Left renal cortex interstitium (tissue), 4 donors: ENCODE measurements around the gene LRFN2. TPM values are rescaled to one million over a fixed set of nuclear protein-coding genes. Genes with fewer than 3 reads are reported as not detected.

Experiments used
- DNase-seq, 4 donors: peaks; one replicate each; pipeline ENCODE4 v3.0.0-alpha.2; 2013; ENCODE audit warnings: low read depth in 4 of 4, low spot score in 2 of 4, missing footprints in 1 of 4
- polyA plus RNA-seq, 4 donors: library from polyadenylated mRNA; unstranded; fragments of 120-200 nt; gene quantifications; one replicate each; pipeline ENCODE4 v1.2.1, GENCODE V29; 2013; ENCODE audit not compliant: insufficient read length in 4 of 4

LRFN2 gene
- polyA plus RNA-seq, 4 donors: 1.1 to 1.4 (median 1.3) TPM

DNA sequence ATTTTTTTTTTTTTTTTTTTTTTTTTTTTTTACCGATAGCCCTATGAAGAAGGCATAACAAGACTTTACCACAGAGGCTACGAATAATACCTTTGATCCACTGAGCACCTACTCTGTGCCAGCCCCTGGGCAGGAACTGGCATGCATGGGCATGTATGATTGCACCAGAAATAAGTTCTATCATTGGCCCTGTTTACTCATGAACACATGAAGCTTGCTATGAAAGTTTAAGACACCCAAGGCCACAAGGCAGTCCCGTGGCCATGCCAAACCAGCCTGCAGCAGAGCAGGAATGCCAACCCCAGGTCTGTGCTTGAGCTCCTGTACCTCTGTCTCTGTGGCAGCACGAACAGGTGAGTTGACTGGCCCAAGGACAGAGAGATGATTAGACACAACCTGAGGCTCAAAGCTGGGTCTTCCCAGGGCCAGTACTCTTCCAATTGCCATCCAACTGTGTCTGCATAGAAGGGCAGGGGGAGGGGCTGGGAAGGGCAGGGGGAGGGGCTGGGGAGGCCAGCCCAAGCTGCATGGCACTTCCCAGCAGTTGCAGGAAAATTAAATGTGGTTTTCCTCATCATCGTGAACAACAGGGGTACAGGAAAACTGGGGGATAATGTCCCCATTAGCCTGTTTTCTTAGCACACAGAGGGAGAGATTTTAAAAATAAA lies 63.5 kb downstream of the LRFN2 start:
- DNase-seq: no peak

DNA sequence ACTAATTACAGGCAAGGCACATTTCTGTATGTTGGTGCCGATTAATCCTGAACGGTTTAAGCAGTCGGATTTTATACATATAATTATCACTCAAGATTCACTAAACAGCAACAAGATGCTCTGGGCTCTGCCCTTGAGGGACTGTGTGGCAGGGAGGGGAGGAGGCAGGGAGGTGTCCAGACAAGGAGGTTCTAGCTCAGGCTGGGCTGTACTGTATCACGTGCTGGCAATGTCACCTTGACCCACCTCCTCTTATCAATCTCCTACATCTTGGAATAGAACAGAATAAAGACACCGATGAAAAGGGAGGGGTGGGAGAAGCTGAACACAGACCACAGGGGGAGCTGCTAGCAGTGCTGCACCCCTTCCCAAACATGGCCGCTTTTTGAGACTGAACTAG lies 65.7 kb downstream of the LRFN2 start:
- no peak for DNase-seq

DNA sequence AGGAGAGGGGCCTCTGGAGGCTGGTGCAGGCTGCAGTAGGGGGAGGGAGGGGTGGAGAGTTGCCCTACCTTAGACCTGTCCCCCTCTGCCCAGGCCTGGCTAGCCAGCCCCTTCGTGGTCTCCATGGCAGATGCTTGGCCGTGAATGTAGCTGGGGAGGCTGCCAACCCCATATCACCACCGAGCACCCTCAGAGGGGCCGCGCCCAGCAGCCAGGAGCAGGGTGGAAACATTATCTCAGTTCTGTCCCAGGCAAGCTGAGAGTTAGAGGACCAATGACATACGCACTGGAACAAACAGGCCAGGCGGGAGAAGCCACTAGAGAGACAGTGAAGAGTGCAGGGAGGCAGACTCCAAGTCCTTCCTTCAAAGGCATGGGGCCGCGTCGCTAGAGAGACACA lies 66.5 kb downstream of the LRFN2 start:
- DNase-seq: no peak

DNA sequence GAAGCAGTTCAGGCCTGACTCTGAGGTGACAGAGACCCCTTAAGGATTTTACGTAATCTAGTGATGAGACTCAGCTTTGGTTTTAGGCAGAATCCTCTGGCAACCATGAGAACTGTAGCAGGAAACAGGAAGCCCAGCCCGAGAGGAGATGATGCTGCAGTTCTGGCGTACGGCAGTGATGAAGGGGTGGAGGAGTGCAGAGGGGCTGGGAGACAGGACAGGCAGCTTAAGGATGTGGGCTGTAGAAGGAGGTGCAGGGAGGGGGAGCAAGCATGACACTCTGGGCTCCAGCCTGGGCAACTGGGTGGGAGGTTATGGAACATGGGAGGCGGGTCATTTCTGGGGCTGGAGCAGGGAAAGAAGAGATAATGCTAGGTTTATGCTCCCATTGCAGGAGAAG lies 67.1 kb downstream of the LRFN2 start:
- DNase-seq: no peak

DNA sequence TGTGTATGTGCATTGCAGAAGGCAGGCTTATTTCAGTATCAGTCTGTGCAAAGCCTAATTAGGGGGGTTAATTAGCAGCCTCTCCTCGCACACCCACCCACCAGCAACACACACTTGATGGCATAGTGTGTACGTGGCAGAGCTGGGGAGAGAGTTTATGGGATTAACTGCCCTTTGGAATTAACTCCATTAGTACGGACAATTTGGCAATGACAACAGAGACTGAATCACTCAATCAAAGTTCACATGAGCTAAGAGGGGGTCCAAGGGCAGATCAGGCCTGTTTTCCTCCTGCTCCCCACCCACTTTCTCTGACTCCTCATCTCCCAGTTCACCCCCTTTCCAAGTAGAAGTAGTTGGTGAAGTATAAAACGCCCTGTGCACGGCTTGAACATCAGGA lies 69.5 kb downstream of the LRFN2 start:
- DNase-seq: no peak

DNA sequence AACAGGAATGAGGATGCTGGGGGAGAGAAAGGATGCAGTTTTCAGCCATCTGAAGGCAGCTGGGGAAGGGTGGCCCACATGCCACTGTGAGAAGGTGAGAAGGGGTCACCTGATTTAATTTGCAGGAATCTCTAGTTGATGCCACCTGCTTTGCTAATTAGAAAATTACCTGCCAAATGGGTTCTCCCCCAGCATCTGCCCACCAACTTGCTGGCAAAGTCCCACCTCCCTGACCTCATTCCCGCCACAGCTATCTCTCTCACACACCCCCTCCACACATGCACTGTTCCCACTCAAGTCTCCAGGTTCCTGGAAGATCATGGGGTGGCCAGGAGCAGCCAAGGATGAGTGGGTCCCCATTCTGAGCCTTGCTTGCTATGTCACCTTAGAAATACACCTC lies 70.7 kb downstream of the LRFN2 start:
- DNase-seq: no peak

DNA sequence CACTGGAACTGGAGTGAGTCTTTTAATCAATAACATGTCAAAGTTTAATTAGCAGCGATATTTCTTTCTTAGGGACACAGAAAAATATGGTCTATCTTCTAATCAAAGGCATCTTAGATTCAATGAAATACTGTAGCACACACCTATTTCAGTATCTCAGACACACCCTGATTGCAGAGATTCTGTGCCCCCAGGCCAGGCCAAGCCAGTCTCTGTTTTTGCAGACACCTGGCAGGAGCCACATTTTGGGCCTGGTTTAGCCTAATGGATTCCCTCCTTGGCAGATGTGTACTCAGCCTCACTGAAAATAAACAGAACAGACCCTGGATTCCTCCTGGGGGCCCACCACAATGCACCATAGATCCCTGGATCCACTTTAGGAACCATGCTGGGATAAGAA lies 74.8 kb downstream of the LRFN2 start:
- no peak for DNase-seq

DNA sequence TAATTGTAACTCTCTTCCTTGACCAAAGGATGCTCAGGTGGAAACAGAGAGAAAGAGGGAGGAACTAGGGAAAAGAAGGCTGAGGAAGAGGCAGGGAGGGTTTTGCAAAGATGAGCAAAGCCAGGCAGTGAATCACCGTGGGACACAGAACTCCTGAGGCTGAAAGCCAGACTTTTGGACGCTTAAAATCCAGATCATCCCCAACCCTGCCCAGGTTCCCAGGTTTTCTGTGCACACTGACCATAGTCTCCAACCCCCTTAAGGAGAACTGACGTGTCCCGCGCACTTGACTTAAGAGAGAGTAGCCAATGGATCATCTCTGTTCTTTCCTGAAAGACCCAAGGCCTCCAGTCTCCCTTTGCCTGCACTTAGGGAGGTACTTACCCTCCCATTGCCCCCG lies 75.3 kb downstream of the LRFN2 start:
- no peak for DNase-seq

DNA sequence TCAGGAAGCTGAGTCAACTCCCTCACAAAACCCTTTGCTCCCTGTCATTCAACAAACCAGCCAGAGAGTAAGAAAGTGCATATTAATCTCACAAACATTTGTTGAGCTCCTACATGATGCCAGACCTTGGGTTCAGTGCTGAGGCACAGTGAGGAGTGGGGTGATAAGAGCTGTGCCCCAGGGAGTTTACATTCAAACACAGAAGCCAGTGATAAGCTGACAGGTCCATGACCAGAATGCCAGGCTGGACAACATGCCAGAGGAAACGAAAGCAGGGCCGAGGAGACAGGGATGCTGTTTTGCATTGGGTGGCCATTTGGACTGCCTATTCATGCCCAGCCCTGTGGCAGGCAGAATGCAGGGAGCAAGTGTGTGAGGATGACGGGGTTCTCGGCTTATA lies 76.7 kb downstream of the LRFN2 start:
- no peak for DNase-seq

DNA sequence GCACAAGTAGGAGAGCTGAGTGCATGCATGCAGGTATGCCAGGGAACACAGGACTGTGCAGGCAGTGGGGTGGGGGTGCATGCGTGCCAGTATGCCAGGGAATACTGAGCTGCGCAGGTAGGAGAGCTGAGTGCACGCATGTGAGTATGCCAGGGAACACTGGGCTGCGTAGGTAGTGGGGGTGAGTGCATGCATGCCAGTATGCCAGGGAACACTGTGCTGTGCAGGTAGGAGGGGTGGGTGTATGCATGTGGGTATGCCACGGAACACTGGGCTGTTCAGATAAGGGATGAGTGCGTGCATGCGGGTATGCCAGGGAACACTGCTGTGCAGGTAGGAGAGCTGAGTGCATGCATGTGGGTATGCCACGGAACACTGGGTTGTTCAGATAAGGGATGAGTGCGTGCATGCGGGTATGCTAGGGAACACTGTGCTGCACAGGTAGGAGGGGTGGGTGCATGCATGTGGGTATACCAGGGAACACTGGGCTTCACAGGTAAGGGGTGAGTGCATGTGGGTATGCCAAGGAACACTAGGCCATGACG lies 77.4 kb downstream of the LRFN2 start:
- no peak for DNase-seq

DNA sequence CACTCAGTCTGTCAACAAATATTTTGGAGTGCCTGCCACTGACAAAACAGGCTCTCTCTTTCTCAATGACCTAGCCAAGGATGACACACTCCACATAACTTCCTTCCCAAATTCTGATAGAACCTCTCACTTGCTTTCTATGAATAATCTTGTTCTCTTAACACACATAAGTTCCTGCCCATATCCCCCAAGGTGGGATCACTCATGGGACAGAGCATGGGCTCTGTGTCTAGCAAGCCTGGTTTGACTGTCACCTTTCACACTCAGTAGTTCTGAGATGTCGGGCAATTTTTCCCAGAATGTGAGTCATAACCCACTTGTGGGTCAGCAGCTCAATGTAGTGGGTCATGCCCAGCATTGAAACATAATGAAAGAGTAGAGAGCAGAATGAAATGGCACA lies 78.1 kb downstream of the LRFN2 start:
- DNase-seq: no peak

DNA sequence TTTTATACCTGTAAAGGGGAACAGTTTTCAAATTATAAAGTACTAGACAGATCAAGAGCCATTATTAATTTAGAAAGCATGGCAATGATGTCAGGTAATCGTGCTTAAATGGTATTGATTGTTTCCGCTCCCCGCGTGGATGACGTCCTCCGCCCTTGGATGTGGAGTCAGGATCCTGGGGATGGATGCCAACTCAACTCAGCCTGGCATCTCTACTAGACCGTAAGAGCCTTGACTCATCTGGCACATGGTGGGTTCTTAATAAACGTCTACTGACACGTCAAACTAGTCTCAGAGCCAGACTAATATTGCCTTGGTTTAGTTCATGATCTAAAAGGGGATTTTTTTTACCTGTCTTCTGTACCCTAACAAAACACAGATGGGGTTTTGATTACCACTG lies 80.2 kb downstream of the LRFN2 start:
- DNase-seq: no peak

DNA sequence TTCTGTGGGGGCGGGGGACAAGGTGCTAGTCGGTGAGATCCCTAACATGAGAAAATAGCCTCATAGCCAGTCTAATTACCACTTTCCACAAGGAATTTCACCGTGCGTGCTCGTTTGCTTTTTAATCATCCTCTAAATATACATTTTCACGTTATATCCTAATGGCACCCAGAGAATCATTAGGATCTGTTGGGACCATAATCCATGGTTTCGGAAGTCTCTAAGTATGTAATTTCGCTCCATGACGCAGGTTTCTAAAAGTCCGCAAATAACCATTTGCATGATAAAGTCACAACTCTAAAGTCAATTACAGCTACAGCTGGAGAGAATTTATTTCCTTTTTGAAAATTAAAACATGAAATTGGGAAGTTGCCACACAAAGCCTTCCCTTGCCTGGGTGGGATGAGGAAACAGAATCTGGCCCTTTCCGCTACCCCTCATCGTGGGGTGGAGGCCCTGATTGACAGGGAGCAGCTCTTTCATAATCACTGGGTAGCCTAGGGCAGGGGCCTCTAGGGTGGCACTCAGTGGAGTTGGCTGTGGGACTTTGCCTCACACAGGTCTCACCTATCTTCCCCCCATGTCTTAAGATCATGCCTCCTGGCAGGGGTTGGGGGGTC lies 81.9 kb downstream of the LRFN2 start:
- no peak for DNase-seq

DNA sequence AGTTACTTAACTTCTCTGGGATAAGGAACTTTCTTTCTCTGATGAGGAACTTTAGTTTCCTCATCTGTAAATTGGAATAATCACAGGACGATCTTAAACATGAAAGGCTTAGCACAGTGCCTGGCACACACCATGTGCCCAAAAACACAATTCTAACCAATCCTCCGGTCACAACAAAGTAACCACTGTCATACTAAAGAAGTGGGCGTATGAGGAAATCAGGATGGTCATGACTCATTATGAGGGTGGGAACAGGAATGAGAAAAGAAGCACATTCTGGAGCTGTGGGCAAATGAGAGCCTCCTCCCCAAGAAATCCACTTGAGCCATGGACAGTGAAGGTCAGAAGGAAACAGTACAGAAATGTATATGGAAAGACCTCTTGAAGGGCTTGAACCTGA lies 82.9 kb downstream of the LRFN2 start:
- DNase-seq: no peak

DNA sequence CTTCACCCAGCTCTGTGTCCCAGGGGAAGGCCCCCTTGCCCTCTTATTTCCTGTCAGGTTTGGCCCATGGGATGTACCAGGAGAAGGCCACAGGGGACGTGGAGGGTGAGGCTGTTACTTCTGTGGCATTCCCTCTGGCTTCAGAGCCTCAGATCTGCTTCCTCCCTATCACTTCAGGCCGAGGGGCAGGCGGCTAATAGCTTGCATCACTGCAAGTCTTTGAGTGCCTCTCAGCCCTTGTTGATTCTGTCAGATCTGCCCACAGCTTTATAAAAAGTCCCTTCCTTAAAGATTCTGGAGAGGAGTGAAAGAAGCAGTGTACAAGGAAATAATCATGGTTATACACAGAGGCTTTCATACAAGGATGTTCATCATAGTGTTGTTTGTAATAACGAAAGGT lies 86.9 kb downstream of the LRFN2 start:
- no peak for DNase-seq

DNA sequence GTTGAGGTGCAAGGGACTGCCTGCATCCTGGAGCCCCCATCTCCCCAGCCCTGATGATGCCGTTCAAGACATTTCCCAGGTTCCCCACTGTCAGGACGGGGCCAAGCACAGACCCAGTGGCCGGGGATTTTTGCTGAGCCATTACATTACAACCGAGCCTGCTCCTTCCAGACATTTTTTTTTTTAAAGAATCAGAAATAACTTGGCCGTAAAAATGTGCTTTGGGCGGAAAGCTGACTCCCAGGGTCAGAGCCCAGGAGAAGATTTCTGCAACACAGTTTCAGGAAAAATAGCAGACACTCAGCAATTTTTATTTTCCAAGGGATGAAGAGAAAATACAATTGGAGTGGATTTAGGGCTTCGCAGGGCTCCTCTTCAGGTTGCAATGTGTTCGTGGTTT lies 87.9 kb downstream of the LRFN2 start:
- no peak for DNase-seq

DNA sequence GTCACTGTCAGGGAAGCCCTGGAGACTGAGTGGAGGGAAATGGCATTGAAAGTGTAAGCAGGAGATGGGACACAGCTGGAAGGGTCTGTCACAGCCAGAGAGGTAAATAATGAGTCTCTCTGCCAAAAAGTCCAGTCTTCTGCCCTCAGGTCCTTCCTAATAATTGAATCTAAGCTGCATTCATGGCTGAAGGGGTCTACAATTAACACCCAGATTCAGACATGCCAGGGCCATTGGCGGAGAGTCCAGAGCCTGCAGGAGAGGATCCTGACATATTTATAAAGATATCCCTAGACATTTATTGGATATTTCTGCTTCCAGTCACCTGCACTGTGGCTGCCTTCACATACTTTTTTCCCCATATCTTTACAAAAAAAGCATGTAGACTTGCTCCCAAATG lies 89.0 kb downstream of the LRFN2 start:
- DNase-seq: no peak

DNA sequence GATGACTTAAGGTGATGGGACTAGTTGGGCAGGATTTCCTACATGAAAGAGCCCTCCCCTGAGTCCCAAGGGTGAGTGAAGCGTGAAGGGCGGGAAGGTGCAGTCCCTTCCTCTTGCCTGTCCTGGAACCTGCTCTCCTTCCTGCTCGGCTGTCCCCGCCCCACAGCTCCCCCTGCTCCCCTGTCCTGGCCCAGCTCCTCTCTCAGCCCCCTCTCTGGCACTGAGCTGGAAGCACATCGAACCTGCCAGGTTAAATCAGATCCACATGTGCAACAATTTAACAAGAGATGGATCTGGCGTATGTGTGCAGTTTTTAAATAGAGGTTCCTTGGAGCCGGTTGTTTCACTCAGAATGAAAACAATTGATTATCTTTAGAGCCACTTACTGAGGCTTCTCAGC lies 95.0 kb downstream of the LRFN2 start:
- no peak for DNase-seq

DNA sequence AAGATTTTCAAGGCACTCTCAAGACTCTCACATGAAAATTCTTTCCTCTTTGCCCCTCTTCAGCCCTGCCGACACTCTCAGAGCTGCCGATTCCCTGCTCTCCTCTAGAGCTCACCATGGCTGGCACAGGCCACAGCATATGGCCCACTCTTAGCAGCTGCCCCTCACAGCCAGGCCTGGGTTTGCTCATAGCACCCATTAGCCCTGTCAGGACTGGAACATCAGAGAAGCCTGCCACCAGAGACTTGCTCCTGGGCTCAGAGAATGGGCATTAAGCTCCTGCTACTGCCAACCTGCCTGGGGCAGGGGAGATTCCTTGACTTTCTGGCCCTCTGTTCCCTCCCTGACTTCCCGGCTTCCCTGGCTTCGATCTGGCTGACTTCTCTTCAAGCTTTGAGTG lies 96.7 kb downstream of the LRFN2 start:
- DNase-seq: no peak

DNA sequence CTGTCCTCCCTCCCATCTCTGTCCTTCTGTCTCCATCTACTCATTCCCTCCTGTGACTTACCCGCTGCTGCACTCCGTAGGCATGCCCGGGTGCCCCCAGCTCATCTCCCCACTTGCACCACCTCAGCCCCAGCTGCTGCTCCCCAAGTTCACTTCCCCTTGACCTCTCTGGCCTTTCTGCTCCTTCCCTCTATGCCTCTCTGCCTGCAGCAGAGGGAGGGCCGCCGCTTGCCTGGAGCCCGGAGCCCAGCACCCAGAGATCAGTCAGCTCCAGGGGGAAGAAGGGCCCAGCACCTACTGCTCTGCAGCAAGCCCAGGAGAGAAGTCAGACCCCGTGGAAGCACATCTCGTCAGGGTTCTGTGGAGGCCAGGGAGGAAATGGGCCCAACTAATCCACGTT lies 97.4 kb downstream of the LRFN2 start:
- no peak for DNase-seq

DNA sequence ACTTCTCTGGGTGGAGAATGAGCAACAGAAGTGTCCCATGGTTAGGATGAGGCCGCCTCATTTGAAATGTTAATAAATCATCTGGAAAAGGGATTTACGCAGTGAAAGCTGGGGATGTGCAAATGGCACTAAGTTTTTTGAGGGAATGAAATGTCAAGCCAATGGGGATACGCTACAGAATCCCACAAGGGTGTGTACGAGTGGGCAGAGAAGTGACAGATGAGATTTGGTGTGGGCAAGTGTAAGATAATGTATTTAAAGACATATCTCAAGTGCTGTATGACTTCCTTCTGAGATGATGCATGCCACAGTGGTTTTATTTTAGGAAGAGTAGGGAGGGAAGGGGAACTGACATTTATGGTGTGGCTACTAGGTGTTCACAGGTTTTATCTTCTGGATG lies 100.6 kb downstream of the LRFN2 start:
- DNase-seq: no peak

DNA sequence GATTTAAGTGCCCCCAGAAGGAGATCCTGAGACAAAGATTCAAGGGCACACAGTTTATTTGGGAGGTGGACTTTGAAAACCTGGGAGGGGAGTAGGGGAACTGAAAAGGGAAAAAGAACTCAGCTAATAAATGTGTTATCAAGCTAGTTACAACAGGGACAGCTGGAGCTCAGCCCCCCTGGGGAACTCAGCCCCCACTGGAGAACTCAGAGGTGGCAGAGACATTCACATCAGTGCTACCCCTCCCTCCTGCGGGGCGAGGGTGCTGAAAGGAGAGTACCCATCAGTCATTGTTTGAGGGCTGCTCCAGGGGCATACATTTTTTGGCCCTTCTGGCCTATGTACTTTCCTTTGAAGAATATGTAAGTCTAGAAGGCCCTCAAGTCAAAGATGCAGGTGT lies 101.4 kb downstream of the LRFN2 start:
- no peak for DNase-seq

DNA sequence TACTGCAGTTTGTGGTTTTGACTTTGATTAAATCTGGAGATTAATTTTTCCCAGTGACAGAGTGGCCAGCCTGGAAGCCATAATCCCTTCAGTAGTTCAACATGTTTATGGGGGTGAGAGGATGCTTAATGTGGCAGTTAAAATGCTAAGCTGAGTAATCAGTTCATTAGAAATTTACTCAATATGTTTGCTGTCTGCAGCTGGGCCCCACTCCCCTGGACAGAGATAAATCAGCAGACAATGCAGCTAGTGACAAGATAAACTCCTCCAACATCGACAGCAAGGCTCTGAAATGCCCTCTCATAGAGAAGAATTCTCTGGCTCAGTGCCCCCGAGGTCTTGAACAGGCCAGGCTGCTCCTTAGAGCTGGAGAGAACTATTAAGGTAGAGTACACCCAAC lies 101.9 kb downstream of the LRFN2 start:
- peak in 3 of 4 donors; percentile 40 to 52 (median 51) for DNase-seq
